Measurements from ENCODE around the gene GJD3. TPM values are rescaled to one million over a fixed set of nuclear protein-coding genes. Genes with fewer than 3 reads are reported as not detected.

The GJD3 gene
- total and polyA plus RNA-seq, 2 of the 4 experiments (the other 2 are of a cell fraction) = 0.10 TPM; not detected in 1

DNA sequence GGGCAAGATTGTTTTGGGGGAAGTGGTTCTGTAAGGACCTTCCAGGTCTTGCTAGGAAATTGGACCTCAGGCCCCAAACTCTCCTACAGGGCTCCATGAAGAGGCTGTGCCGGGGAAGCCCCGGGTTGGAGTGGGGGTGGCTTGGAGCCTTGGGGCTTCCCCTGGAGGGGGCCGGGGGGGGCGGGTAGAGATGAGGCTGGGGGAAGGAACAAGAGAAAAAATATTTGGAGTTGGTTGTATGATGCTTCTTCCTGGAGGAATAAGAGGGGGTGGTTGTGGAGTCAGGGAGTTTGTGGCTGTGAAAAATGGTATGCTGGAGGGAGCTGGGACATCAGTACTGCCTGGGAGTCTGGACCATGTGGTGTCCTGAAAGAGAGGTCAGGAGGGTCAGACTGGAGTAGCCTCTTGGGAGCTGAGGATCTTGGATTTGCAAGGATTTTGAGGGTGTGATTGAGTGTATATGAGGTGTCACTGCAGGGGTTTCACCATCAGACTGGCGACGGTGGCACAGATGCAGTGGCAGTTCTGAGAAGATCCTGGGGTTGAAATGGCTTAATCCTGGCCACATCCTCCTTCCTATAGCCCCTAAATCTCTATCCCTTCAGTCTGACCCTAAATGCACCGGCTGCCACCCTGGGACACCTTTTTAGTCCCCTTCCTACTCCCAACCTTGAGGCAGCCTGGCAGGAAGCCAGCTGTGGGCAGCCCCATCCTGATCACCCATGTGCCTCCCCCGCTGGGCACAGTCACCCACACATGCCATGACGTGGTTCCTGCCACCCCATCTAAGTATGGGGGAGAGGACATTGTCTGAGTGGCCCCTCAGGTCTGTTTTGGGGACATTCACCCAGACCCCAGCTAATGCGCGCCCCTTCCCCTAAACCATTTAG, 44.6 kb downstream of the GJD3 start:
- POLR2A ChIA-PET (ENCODE audit: unreplicated experiment) = no interaction called here
- H3K27ac ChIP-seq (ENCODE audit: insufficient read depth, low read length) = no peak overlapping the region

More for the DNA sequence above, 44.6 kb downstream of the GJD3 start:
- in situ Hi-C loops (cut with MboI; ENCODE audit: low sequenced_read_pairs) (no loop called here), intact Hi-C loops (cut with micrococcal nuclease) (loop anchor here (2.0 kb wide), 1 partner anchor 23 kb away; no protein-coding TSS in a partner anchor), dilution Hi-C loops (cut with HindIII; ENCODE audit: low sequenced_read_pairs, unreplicated experiment) (no loop called here)
- peaks cover 49% of the 10 kb centered on the region for H3K9me1 ChIP-seq (ENCODE audit: insufficient read depth, low read length)
- DNase-seq (no peak), ATAC-seq (ENCODE audit: low read depth) (no peak)
- no peak overlapping the region for H3K56ac ChIP-seq (ENCODE audit: extremely low read depth, insufficient read depth, low read length)
- BruUV-seq (replicated peaks) = no TSS peak
- H2BK120ac ChIP-seq (ENCODE audit: low read depth, low read length) = no peak overlapping the region
- no peak overlapping the region for H4K5ac ChIP-seq (ENCODE audit: low read depth, low read length)
- peak overlapping the region; percentile 87 for H3K4me2 ChIP-seq (ENCODE audit: low read depth, low read length)
- H3K9me3 ChIP-seq (ENCODE audit: control insufficient read depth, insufficient read depth, low read length) = no peaks in the 10 kb centered on the region
- no peaks in the 10 kb centered on the region for H3K27me3 ChIP-seq (ENCODE audit: control insufficient read depth, insufficient read depth, low read length)
- H4K91ac ChIP-seq (ENCODE audit: insufficient read depth, low read depth, low read length) = no peak overlapping the region
- no peak overlapping the region; the same call in 1 of the 2 replicates for H3K14ac ChIP-seq (replicated peaks; ENCODE audit: low read depth, low read length)
- peak overlapping the region; percentile 73; the same call in 1 of the 2 replicates for H3K4me3 ChIP-seq (ENCODE audit: insufficient read depth, low read depth, low read length)
- TF ChIP-seq, protein P1, sequence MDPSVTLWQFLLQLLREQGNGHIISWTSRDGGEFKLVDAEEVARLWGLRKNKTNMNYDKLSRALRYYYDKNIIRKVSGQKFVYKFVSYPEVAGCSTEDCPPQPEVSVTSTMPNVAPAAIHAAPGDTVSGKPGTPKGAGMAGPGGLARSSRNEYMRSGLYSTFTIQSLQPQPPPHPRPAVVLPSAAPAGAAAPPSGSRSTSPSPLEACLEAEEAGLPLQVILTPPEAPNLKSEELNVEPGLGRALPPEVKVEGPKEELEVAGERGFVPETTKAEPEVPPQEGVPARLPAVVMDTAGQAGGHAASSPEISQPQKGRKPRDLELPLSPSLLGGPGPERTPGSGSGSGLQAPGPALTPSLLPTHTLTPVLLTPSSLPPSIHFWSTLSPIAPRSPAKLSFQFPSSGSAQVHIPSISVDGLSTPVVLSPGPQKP (IDR thresholded peaks at IDR 0.05; ENCODE audit: borderline replicate concordance, low read depth, low read length) = no peak
- peak overlapping the region; percentile 11; the same call in 1 of the 2 replicates for H3K23ac ChIP-seq (ENCODE audit: low read depth, low read length)
- 0 out of 2 replicates have a peak overlapping the region, but pooled peaks have one; percentile 63 for H3K4ac ChIP-seq (ENCODE audit: low read depth, low read length)
- H4K8ac ChIP-seq (ENCODE audit: low read depth in 2 of 2, low read length in 2 of 2) = no peak overlapping the region; a peak in 1 of 4 replicates
- no CpG with 5 or more reads among the region's 11 CpGs for WGBS, 2 experiments (ENCODE audit: extremely low coverage in 2 of 2, insufficient read length in 1 of 2)
- peaks cover 68% of the 10 kb centered on the region for H3K4me1 ChIP-seq (ENCODE audit: control insufficient read depth, insufficient read depth, low read length)
- no peaks in the 10 kb centered on the region for H3K36me3 ChIP-seq (ENCODE audit: control insufficient read depth, insufficient read depth, low read length)
- CTCF ChIA-PET = interaction anchor here (0.6 kb wide), 1 partner anchor 13 kb away, joined by 4 read pairs; no protein-coding TSS in a partner anchor
- H3K9ac ChIP-seq (ENCODE audit: low read depth, low read length) = no peak overlapping the region
- no peak overlapping the region for H3K18ac ChIP-seq (ENCODE audit: low read depth, low read length)
- H2BK5ac ChIP-seq (ENCODE audit: low read depth, low read length, poor library complexity, severe bottlenecking) = no peak overlapping the region
- peaks cover 49% of the 10 kb centered on the region for H4K20me1 ChIP-seq (ENCODE audit: insufficient read depth, low read length)
- peaks cover 10 to 88% of the 10 kb centered on the region in 2 experiments; a peak in 3 of 4 replicates for H3K79me1 ChIP-seq (ENCODE audit: low read depth in 1 of 2, low read length in 2 of 2)
- H2AFZ ChIP-seq (replicated peaks; ENCODE audit: low read length, poor library complexity) = peak overlapping the region; percentile 17
- H2BK15ac ChIP-seq (ENCODE audit: low read depth, low read length) = 0 out of 3 replicates have a peak overlapping the region, but pooled peaks have one; percentile 21
- no peak overlapping the region for H2BK20ac ChIP-seq (ENCODE audit: low read depth, low read length)
- peak overlapping the region; percentile 21 for H2AK9ac ChIP-seq (replicated peaks; ENCODE audit: low read depth, low read length, poor library complexity)
- H2AK5ac ChIP-seq (ENCODE audit: low read depth, low read length) = peak overlapping the region; percentile 72
